Mononuclear cell (primary cell): Measurements from ENCODE around the gene SMARCE1. TPM values are rescaled to one million over a fixed set of nuclear protein-coding genes. Genes with fewer than 3 reads are reported as not detected.
"Not testable (repeated sequence)": the region's sequence is repeated elsewhere in the genome, so short reads cannot be mapped to it uniquely, and the experiment has no call there.

ENCODE experiments used
- H3K27me3 ChIP-seq: 2 replicates; pipeline ENCODE4 v1.6.0; 2011; ENCODE audit warnings: low read length, control low read depth; ENCODE audit not compliant: insufficient read depth
- H3K4me1 ChIP-seq: 2 replicates; pipeline ENCODE4 v1.5.1; 2011; ENCODE audit warnings: mild to moderate bottlenecking, low read length, control low read depth; ENCODE audit not compliant: insufficient read depth
- H3K4me3 ChIP-seq: 2 replicates; pipeline ENCODE4 v1.5.1; 2011; ENCODE audit warnings: mild to moderate bottlenecking, low read length, moderate library complexity
- H3K9me3 ChIP-seq: 2 replicates; pipeline ENCODE4 v1.5.1; 2011; ENCODE audit warnings: low read depth, mild to moderate bottlenecking, control low read depth, low read length
- total RNA-seq: library from RNA; depleted of rRNA; stranded (reverse); fragments of >200 nt; gene quantifications from one replicate; pipeline ENCODE4 v1.2.3, GENCODE V29; 2012

Gene SMARCE1
- total RNA-seq, 1 donor, result 103 TPM

- Histone ChIP-seq H3K4me3 (no peak overlapping the region), H3K27me3 (no peaks in the 10 kb centered on the region), H3K9me3 (no peaks in the 10 kb centered on the region), H3K4me1 (peaks cover 10% of the 10 kb centered on the region)
Observed at GRCh38 chr17:40588552-40588951, 59.1 kb downstream of the SMARCE1 start.

GRCh38 chr17:40586264-40586663 is 61.4 kb downstream of the SMARCE1 start:
- H3K4me3 ChIP-seq, H3K27me3 ChIP-seq, H3K9me3 ChIP-seq: not testable (repeated sequence)
- H3K4me1 ChIP-seq, result peaks cover 31% of the 10 kb centered on the region

DNA sequence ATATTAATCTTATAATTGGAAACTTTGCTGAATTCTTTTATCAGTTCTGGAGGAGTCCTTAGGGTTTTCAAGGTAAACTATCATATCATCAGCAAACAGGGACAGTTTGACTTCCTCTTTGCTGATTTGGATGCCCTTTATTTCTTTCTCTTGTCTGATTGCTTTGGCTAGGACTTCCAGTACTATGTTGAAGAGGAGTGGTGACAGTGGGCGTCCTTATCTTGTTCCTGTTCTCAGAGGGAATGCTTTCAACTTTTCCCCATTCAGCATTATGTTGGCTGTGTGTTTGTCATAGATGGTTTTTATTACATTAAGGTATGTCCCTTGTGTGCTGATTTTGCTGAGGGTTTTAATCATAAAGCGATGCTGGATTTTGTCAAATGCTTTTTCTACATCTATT is 62.7 kb downstream of the SMARCE1 start:
- peaks cover 41% of the 10 kb centered on the region for H3K4me1 ChIP-seq
- not testable (repeated sequence) for H3K9me3 ChIP-seq, H3K4me3 ChIP-seq, H3K27me3 ChIP-seq

GRCh38 chr17:40582328-40582901 is 65.2 kb downstream of the SMARCE1 start:
- H3K9me3 ChIP-seq, result no peaks in the 10 kb centered on the region
- peaks cover 44% of the 10 kb centered on the region for H3K4me1 ChIP-seq
- no peak overlapping the region for H3K4me3 ChIP-seq

GRCh38 chr17:40580140-40580539 is 67.5 kb downstream of the SMARCE1 start:
- Histone ChIP-seq H3K27me3 (no peaks in the 10 kb centered on the region), H3K9me3 (peaks cover under 1% of the 10 kb centered on the region), H3K4me1 (peaks cover 56% of the 10 kb centered on the region), H3K4me3 (no peak overlapping the region)

More at GRCh38 chr17:40582328-40582901, 65.2 kb downstream of the SMARCE1 start:
- H3K27me3 ChIP-seq, result no peaks in the 10 kb centered on the region

DNA sequence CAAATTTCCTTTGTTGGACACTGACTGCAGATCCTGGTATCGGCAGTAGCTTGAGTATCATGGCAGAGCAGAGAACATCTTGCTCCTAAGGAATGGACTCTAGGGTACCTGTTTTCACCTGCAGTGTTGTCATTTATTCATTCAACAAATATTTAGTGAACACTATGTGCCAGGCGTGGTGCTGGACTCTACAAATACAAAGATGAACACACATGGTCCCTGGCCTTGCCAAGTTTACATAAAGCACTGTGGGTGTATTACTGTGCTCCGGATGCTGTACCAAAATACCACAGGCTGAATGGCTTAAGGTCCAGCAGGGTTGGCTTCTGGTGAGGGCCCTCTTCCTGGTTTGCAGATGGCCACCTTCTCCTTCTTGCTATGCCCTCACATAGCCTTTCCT is 68.1 kb downstream of the SMARCE1 start:
- Histone ChIP-seq H3K9me3 (peaks cover 8% of the 10 kb centered on the region), H3K27me3 (no peaks in the 10 kb centered on the region), H3K4me3 (no peak overlapping the region), H3K4me1 (peaks cover 56% of the 10 kb centered on the region)

GRCh38 chr17:40577611-40578065 is 70.0 kb downstream of the SMARCE1 start:
- Histone ChIP-seq H3K4me3 (no peak overlapping the region), H3K27me3 (no peaks in the 10 kb centered on the region), H3K4me1 (peaks cover 49% of the 10 kb centered on the region), H3K9me3 (peaks cover 20% of the 10 kb centered on the region)

DNA sequence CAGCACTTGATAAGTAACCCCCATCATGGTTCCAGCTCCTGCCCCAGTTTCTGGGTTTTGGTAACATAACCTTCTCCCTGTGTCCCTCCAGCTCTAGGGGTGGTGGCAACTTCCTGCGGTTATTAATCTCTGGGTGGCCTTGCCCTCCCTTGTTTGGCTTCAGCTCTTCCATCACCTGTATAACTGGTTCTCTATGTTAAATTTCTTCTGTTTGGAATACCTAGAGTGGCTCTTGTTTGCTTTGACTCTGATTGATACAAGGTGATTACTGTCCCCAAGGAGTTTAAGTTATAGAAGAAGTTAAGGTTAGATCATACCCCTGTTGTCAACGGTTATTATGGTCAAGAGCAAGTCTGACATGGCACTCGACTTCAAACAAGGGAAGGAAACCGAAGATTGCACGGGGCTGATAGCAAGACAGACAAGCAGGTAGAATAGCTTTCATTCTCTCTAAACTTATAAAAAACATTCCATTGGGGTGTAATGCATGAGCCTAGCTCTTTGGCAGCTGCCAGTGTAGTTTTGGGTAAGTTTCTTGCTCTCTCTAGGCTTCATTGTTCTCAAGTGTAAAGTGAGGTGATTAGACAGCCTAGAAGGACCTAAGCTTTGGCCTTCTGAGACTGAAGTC is 71.4 kb downstream of the SMARCE1 start:
- Histone ChIP-seq H3K4me1 (peaks cover 35% of the 10 kb centered on the region), H3K4me3 (no peak overlapping the region), H3K9me3 (peaks cover 20% of the 10 kb centered on the region), H3K27me3 (no peaks in the 10 kb centered on the region)

Other genes starting within 250 kb of the SMARCE1 start
- 1.7 TPM for gene TOP2A, start 229.9 kb downstream of the SMARCE1 start, total RNA-seq
- gene IGFBP4, start 204.4 kb downstream of the SMARCE1 start, total RNA-seq, result 0.94 TPM
- gene TNS4, start 146.2 kb downstream of the SMARCE1 start, total RNA-seq, result 0.21 TPM
- 131 TPM for gene CCR7, start 82.3 kb downstream of the SMARCE1 start, total RNA-seq
- not detected for gene KRT222, start 17.4 kb upstream of the SMARCE1 start, total RNA-seq
- gene KRT24, start 55.9 kb upstream of the SMARCE1 start, total RNA-seq, result not detected
- gene KRT25, start 107.5 kb upstream of the SMARCE1 start, total RNA-seq, result not detected
- gene KRT26, start 124.4 kb upstream of the SMARCE1 start, total RNA-seq, result not detected
- not detected for gene KRT27, start 134.7 kb upstream of the SMARCE1 start, total RNA-seq
- not detected for gene KRT28, start 152.1 kb upstream of the SMARCE1 start, total RNA-seq
- gene KRT10, start 174.8 kb upstream of the SMARCE1 start, total RNA-seq, result 4.3 TPM
- not detected for gene KRT12, start 219.4 kb upstream of the SMARCE1 start, total RNA-seq
- not detected for gene KRT20, start 237.4 kb upstream of the SMARCE1 start, total RNA-seq